ENCODE data around the gene PTPRN2. TPM values are rescaled to one million over a fixed set of nuclear protein-coding genes. Genes with fewer than 3 reads are reported as not detected.
"Not testable (repeated sequence)": the region's sequence is repeated elsewhere in the genome, so short reads cannot be mapped to it uniquely, and the experiment has no call there.

The PTPRN2 gene
- polyA plus RNA-seq, 1 donor from 2014 or later: 1.6 TPM

- H3K4me3 Mint-ChIP-seq: no peak overlapping the region
- H3K4me1 Mint-ChIP-seq: peaks cover 0 to 3% (median 0%) of the 10 kb centered on the region in 3 donors
- peaks cover 2% of the 10 kb centered on the region for H3K27me3 Mint-ChIP-seq
- H3K36me3 Mint-ChIP-seq: no peaks in the 10 kb centered on the region
- H3K27ac Mint-ChIP-seq: no peak overlapping the region
- H3K9me3 Mint-ChIP-seq: peaks cover 0 to 2% (median 2%) of the 10 kb centered on the region in 3 donors
Observed at GRCh38 chr7:157850481-157851444, 736.9 kb downstream of the PTPRN2 start.

GRCh38 chr7:157849726-157850125 lies 737.9 kb downstream of the PTPRN2 start:
- Mint-ChIP-seq H3K36me3 (no peaks in the 10 kb centered on the region), H3K9me3 (peaks cover 0 to 2% (median 2%) of the 10 kb centered on the region in 3 donors), H3K4me1 (peaks cover 0 to 3% (median 0%) of the 10 kb centered on the region in 3 donors), H3K4me3 (no peak overlapping the region), H3K27me3 (peaks cover 2% of the 10 kb centered on the region), H3K27ac (no peak overlapping the region)

- Mint-ChIP-seq H3K4me1 (peaks cover 0 to 3% (median 0%) of the 10 kb centered on the region in 3 donors), H3K36me3 (no peaks in the 10 kb centered on the region), H3K27ac (no peak overlapping the region), H3K27me3 (peaks cover 2% of the 10 kb centered on the region), H3K9me3 (peaks cover 0 to 2% (median 2%) of the 10 kb centered on the region in 3 donors), H3K4me3 (no peak overlapping the region)
Observed at GRCh38 chr7:157849341-157849596, 738.4 kb downstream of the PTPRN2 start.

- peaks cover 2% of the 10 kb centered on the region for H3K27me3 Mint-ChIP-seq
- H3K9me3 Mint-ChIP-seq: peaks cover 0 to 2% (median 2%) of the 10 kb centered on the region in 3 donors
- no peak overlapping the region for H3K4me3 Mint-ChIP-seq
- peaks cover 0 to 3% (median 0%) of the 10 kb centered on the region in 3 donors for H3K4me1 Mint-ChIP-seq
- no peaks in the 10 kb centered on the region for H3K36me3 Mint-ChIP-seq
- H3K27ac Mint-ChIP-seq: no peak overlapping the region
Observed at GRCh38 chr7:157848508-157849340, 738.9 kb downstream of the PTPRN2 start.

GRCh38 chr7:157847756-157848487 lies 739.7 kb downstream of the PTPRN2 start:
- not testable (repeated sequence) for H3K9me3 Mint-ChIP-seq, H3K36me3 Mint-ChIP-seq, H3K4me1 Mint-ChIP-seq, H3K27me3 Mint-ChIP-seq, H3K4me3 Mint-ChIP-seq, H3K27ac Mint-ChIP-seq

- H3K27me3 Mint-ChIP-seq, H3K4me3 Mint-ChIP-seq, H3K27ac Mint-ChIP-seq, H3K9me3 Mint-ChIP-seq, H3K4me1 Mint-ChIP-seq, H3K36me3 Mint-ChIP-seq: not testable (repeated sequence)
Observed at GRCh38 chr7:157846746-157847145, 740.9 kb downstream of the PTPRN2 start.

- Mint-ChIP-seq H3K36me3 (no peaks in the 10 kb centered on the region), H3K9me3 (peaks cover 0 to 2% (median 0%) of the 10 kb centered on the region in 3 donors), H3K27ac (peak overlapping the region in 1 of 3 donors; percentile 67), H3K27me3 (peaks cover 2% of the 10 kb centered on the region), H3K4me3 (no peak overlapping the region), H3K4me1 (no peaks in the 10 kb centered on the region)
Observed at GRCh38 chr7:157846271-157846670, 741.4 kb downstream of the PTPRN2 start.

- Mint-ChIP-seq H3K9me3 (no peaks in the 10 kb centered on the region), H3K36me3 (no peaks in the 10 kb centered on the region), H3K27ac (no peak overlapping the region), H3K27me3 (peaks cover 2% of the 10 kb centered on the region), H3K4me1 (no peaks in the 10 kb centered on the region), H3K4me3 (no peak overlapping the region)
Observed at GRCh38 chr7:157845203-157845835, 742.3 kb downstream of the PTPRN2 start.

GRCh38 chr7:157844611-157845010 lies 743.0 kb downstream of the PTPRN2 start:
- Mint-ChIP-seq H3K4me1 (no peaks in the 10 kb centered on the region), H3K36me3 (no peaks in the 10 kb centered on the region), H3K4me3 (no peak overlapping the region), H3K27me3 (peaks cover 1% of the 10 kb centered on the region), H3K9me3 (no peaks in the 10 kb centered on the region), H3K27ac (no peak overlapping the region)

- Mint-ChIP-seq H3K27me3 (no peaks in the 10 kb centered on the region), H3K27ac (no peak overlapping the region), H3K9me3 (no peaks in the 10 kb centered on the region), H3K4me3 (no peak overlapping the region), H3K36me3 (no peaks in the 10 kb centered on the region), H3K4me1 (no peaks in the 10 kb centered on the region)
Observed at GRCh38 chr7:157844141-157844540, 743.5 kb downstream of the PTPRN2 start.

GRCh38 chr7:157843336-157844140 lies 744.1 kb downstream of the PTPRN2 start:
- no peak overlapping the region for H3K4me3 Mint-ChIP-seq
- no peaks in the 10 kb centered on the region for H3K36me3 Mint-ChIP-seq
- no peaks in the 10 kb centered on the region for H3K4me1 Mint-ChIP-seq
- no peaks in the 10 kb centered on the region for H3K9me3 Mint-ChIP-seq
- no peak overlapping the region for H3K27ac Mint-ChIP-seq
- no peaks in the 10 kb centered on the region for H3K27me3 Mint-ChIP-seq

GRCh38 chr7:157841773-157842370 lies 745.8 kb downstream of the PTPRN2 start:
- no peaks in the 10 kb centered on the region for H3K36me3 Mint-ChIP-seq
- no peak overlapping the region for H3K27ac Mint-ChIP-seq
- no peaks in the 10 kb centered on the region for H3K9me3 Mint-ChIP-seq
- no peaks in the 10 kb centered on the region for H3K27me3 Mint-ChIP-seq
- H3K4me3 Mint-ChIP-seq: no peak overlapping the region
- no peaks in the 10 kb centered on the region for H3K4me1 Mint-ChIP-seq

GRCh38 chr7:157840914-157841772 lies 746.5 kb downstream of the PTPRN2 start:
- no peak overlapping the region for H3K27ac Mint-ChIP-seq
- no peak overlapping the region for H3K4me3 Mint-ChIP-seq
- no peaks in the 10 kb centered on the region for H3K9me3 Mint-ChIP-seq
- no peaks in the 10 kb centered on the region for H3K27me3 Mint-ChIP-seq
- H3K4me1 Mint-ChIP-seq: no peaks in the 10 kb centered on the region
- no peaks in the 10 kb centered on the region for H3K36me3 Mint-ChIP-seq
